GM12878 (cell line): ENCODE data around the gene TRAF2. TPM values are rescaled to one million over a fixed set of nuclear protein-coding genes. Genes with fewer than 3 reads are reported as not detected.

Experiments
- ATAC-seq: fragments of 200-7000 bp; cut with Tn5 transposase; 3 replicates; pipeline ENCODE4 v1.9.1; 2020; ENCODE audit warnings: mild to moderate bottlenecking, moderate library complexity
- BruUV-seq: library from RNA; stranded (reverse); fragments of 400-500 nt; replicated peaks from 2 replicates; lab custom pipeline; 2021; lab: Mats Ljungman, UMichigan
- CTCF ChIA-PET: fragments of 300-600 bp; sonication (Branson Sonifier 250); formaldehyde crosslinking; extraction: SDS; loops from one replicate; lab custom pipeline; 2021; ENCODE audit warnings: inconsistent platforms; lab: Yijun Ruan, JAX
- POLR2A ChIA-PET: fragments of 350-600 bp; formaldehyde crosslinking; extraction: SDS; loops from one replicate; lab custom pipeline; 2021; ENCODE audit warnings: inconsistent platforms; lab: Charles Lee
- RAD21 ChIA-PET: fragments of 300-600 bp; sonication (Branson Sonifier 250); formaldehyde crosslinking; loops from one replicate; lab custom pipeline; 2023; ENCODE audit warnings: antibody characterized with exemption; ENCODE audit not compliant: unreplicated experiment; lab: Charles Lee
- SMC1A ChIA-PET: fragments of 300-600 bp; sonication (Branson Sonifier 250); formaldehyde crosslinking; loops from one replicate; lab custom pipeline; 2023; ENCODE audit not compliant: unreplicated experiment, uncharacterized antibody; lab: Charles Lee
- DNase-seq: peaks from one replicate; pipeline ENCODE4 v3.0.0-alpha.2; 2011; ENCODE audit warnings: low read depth, low spot score
- FAIRE-seq: peaks from 3 replicates; lab custom pipeline; 2011; peaks lifted over from hg19 to GRCh38; lab: Jason Lieb, UNC
- H2AFZ ChIP-seq: 2 replicates; pipeline ENCODE4 v1.6.0; 2011; ENCODE audit warnings: low read depth, low read length, control low read depth; ENCODE audit not compliant: control insufficient read depth
- H3K27ac ChIP-seq: 2 replicates; pipeline ENCODE4 v1.5.1; 2011; ENCODE audit warnings: control low read depth; ENCODE audit not compliant: control insufficient read depth, insufficient read depth
- H3K27me3 ChIP-seq, 2 experiments: replicated peaks in 1 of 2; 2 replicates each; pipeline versions ENCODE4 v1.6.0 to v1.6.1; 2011; ENCODE audit warnings: low read length in 1 of 2; ENCODE audit not compliant: control insufficient read depth in 2 of 2, insufficient read depth in 2 of 2
- H3K36me3 ChIP-seq, 2 experiments: 2 replicates each; pipeline ENCODE4 v1.5.1; 2011; ENCODE audit warnings: low read length in 1 of 2; ENCODE audit not compliant: control insufficient read depth in 2 of 2, insufficient read depth in 2 of 2
- H3K4me1 ChIP-seq: 2 replicates; pipeline ENCODE4 v1.6.1; 2011; ENCODE audit warnings: mild to moderate bottlenecking, low read length, moderate library complexity, mixed read lengths; ENCODE audit not compliant: control insufficient read depth, insufficient read depth
- H3K4me2 ChIP-seq: 2 replicates; pipeline ENCODE4 v1.6.0; 2011; ENCODE audit warnings: control low read depth; ENCODE audit not compliant: control insufficient read depth, insufficient read depth
- H3K4me3 ChIP-seq: fragments of 200-600 bp; sonication (generic); 2 replicates; pipeline ENCODE4 v1.5.1; 2016
- H3K79me2 ChIP-seq: 2 replicates; pipeline ENCODE4 v1.6.0; 2011; ENCODE audit warnings: low read length; ENCODE audit not compliant: control insufficient read depth, insufficient read depth
- H3K9ac ChIP-seq: 2 replicates; pipeline ENCODE4 v1.8.0; 2011; ENCODE audit warnings: low read length, control low read depth, mixed read lengths; ENCODE audit not compliant: control insufficient read depth, insufficient read depth
- H3K9me3 ChIP-seq: replicated peaks from 3 replicates; pipeline ENCODE4 v1.5.1; 2011; ENCODE audit warnings: mild to moderate bottlenecking, low read length; ENCODE audit not compliant: control insufficient read depth, insufficient read depth
- H4K20me1 ChIP-seq: 2 replicates; pipeline ENCODE4 v1.6.0; 2011; ENCODE audit not compliant: control insufficient read depth, insufficient read depth
- CEBPZ ChIP-seq: fragments of 150-350 bp; IDR thresholded peaks from 2 replicates; pipeline ENCODE4 v1.6.1; 2016; ENCODE audit warnings: low read depth, low read length
- CREM ChIP-seq: IDR thresholded peaks from 2 replicates; pipeline ENCODE4 v1.6.1; 2014; ENCODE audit warnings: antibody characterized with exemption, low read depth
- ELK1 ChIP-seq: IDR thresholded peaks from 2 replicates; pipeline ENCODE4 v1.6.1; 2012; ENCODE audit warnings: low read depth, low read length, improper control_type of control experiment
- HDAC2 ChIP-seq: fragments of 200-600 bp; sonication (generic); IDR thresholded peaks from 2 replicates; pipeline ENCODE4 v1.6.1; 2017
- HSF1 ChIP-seq: fragments of 150-350 bp; IDR thresholded peaks from 2 replicates; pipeline ENCODE4 v1.6.1; 2014; ENCODE audit warnings: mild to moderate bottlenecking, low read depth, low read length
- MEF2B ChIP-seq: fragments of 450-650 bp; IDR thresholded peaks from 2 replicates; pipeline ENCODE4 v1.6.1; 2018; ENCODE audit warnings: mild to moderate bottlenecking, moderate library complexity; ENCODE audit not compliant: partially characterized antibody, poor library complexity, severe bottlenecking
- MYC ChIP-seq: IDR thresholded peaks from 2 replicates; pipeline ENCODE4 v1.6.1; 2011; ENCODE audit warnings: mild to moderate bottlenecking, low read length, moderate library complexity, inconsistent platforms; ENCODE audit not compliant: insufficient read depth, insufficient replicate concordance, insufficient read length, severe bottlenecking
- NFIC ChIP-seq: IDR thresholded peaks from 2 replicates; pipeline ENCODE4 v1.6.1; 2012; ENCODE audit warnings: low read depth, mild to moderate bottlenecking, inconsistent platforms, low read length, moderate library complexity
- SMARCA5 ChIP-seq: fragments of 450-650 bp; IDR thresholded peaks from 2 replicates; pipeline ENCODE4 v1.6.1; 2017; ENCODE audit warnings: mild to moderate bottlenecking
- ZNF217 ChIP-seq: fragments of 450-650 bp; IDR thresholded peaks from 2 replicates; pipeline ENCODE4 v1.6.1; 2017; ENCODE audit warnings: antibody characterized with exemption, mild to moderate bottlenecking
- WGBS: methylation state at CpG from one replicate; pipeline ENCODE4 v1.1.6; 2016; ENCODE audit warnings: low lambda C conversion rate; ENCODE audit not compliant: insufficient replicate concordance, insufficient coverage; ENCODE audit errors: missing lambda C conversion rate; 5-methylcytosine and 5-hydroxymethylcytosine counted together
- in situ Hi-C: fragments of 300-500 bp; cut with MboI; formaldehyde crosslinking; loops from 9 replicates; pipeline ENCODE4 v1.14.3; 2018; ENCODE audit warnings: mixed read lengths
- intact Hi-C: fragments of 100-400 bp; cut with micrococcal nuclease; formaldehyde crosslinking; loops from one replicate; pipeline ENCODE4 v1.14.2; 2022; ENCODE audit not compliant: unreplicated experiment
- polyA plus RNA-seq, 11 experiments: library from polyadenylated mRNA; depleted of rRNA in 4 of 11; unstranded in 6 of 11; stranded (reverse) in 5 of 11; fragments of >200 nt; fragmentation: Nextera tagmentation in 4 of 11; fragmentation: Illumina TruSeq in 1 of 11; extraction: Ambion mirVana in 4 of 11; extraction: Trizol in 1 of 11; gene quantifications; 1 replicate in 1 of 11; 2 replicates in 10 of 11; pipeline versions ENCODE4 v1.2.1 to v1.2.3, GENCODE V29; 2011 to 2016; ENCODE audit warnings: inconsistent platforms in 2 of 11, missing spikeins in 2 of 11, low read depth in 1 of 11
- total RNA-seq, 4 experiments: library from RNA; depleted of rRNA in 3 of 4; stranded (reverse); fragments of >200 nt in 3 of 4; fragmentation: Illumina TruSeq in 1 of 4; extraction: Trizol in 1 of 4; gene quantifications; 2 replicates each; pipeline versions ENCODE4 v1.2.1 to v1.2.3, GENCODE V29; 2013 to 2021

Gene TRAF2
- total and polyA plus RNA-seq, 10 of the 15 experiments (the other 5 are each of a cell fraction or from before 2014, with no cell fraction given), result 0.34 to 39.5 (median 18.7) TPM

GRCh38 chr9:136920069-136920468, 33.8 kb downstream of the TRAF2 start:
- DNase-seq (no peak), ATAC-seq (no peak), FAIRE-seq (no peak)
- in situ Hi-C loops, result no loop called here
- Histone ChIP-seq H4K20me1 (no peaks in the 10 kb centered on the region), H3K27ac (no peak overlapping the region), H3K9me3 (no peaks in the 10 kb centered on the region), H3K4me1 (no peaks in the 10 kb centered on the region), H3K27me3 (no peaks in the 10 kb centered on the region), H3K4me2 (no peak overlapping the region), H3K4me3 (no peak overlapping the region), H2AFZ (no peak overlapping the region), H3K9ac (no peak overlapping the region), H3K79me2 (no peaks in the 10 kb centered on the region), H3K36me3 (peaks cover 43 to 49% of the 10 kb centered on the region in 2 experiments; a peak in 3 of 4 replicates)
- no peak for TF ChIP-seq ZNF217
- no peak for TF ChIP-seq MEF2B
- TF ChIP-seq MYC, result no peak
- intact Hi-C loops, result no loop called here
- ChIA-PET RAD21 (no interaction called here), CTCF (interaction anchor here (1.0 to 1.2 kb wide), 2 partner anchors 72 to 102 kb away, joined by 3 to 5 read pairs; partner anchors contain the start of gene PAXX), POLR2A (no interaction called here), SMC1A (no interaction called here)
- no TSS peak for BruUV-seq
- WGBS, result 99% methylated on average over 15 of the region's 15 CpGs

- Histone ChIP-seq H4K20me1 (no peaks in the 10 kb centered on the region), H3K79me2 (no peaks in the 10 kb centered on the region), H3K27ac (no peak overlapping the region), H3K9me3 (no peaks in the 10 kb centered on the region), H2AFZ (no peak overlapping the region), H3K4me2 (no peak overlapping the region)
- FAIRE-seq (no peak), DNase-seq (no peak), ATAC-seq (no peak)
- BruUV-seq, result no TSS peak
- RAD21 ChIA-PET, result interaction anchor here (0.6 kb wide), 1 partner anchor 65 kb away, joined by 3 read pairs; no protein-coding TSS in a partner anchor
- in situ Hi-C loops, result no loop called here
- CTCF ChIA-PET, result no interaction called here
- SMC1A ChIA-PET, result no interaction called here
- no peak for TF ChIP-seq HDAC2
- TF ChIP-seq SMARCA5, result no peak
- TF ChIP-seq ELK1, result no peak
- TF ChIP-seq MEF2B, result no peak
- no peak for TF ChIP-seq NFIC
- no peak for TF ChIP-seq CEBPZ
- TF ChIP-seq HSF1, result no peak
- TF ChIP-seq CREM, result no peak
- TF ChIP-seq, all 136 proteins: peak for 0
- Histone ChIP-seq H3K4me3 (no peak overlapping the region), H3K27me3 (no peaks in the 10 kb centered on the region), H3K4me1 (no peaks in the 10 kb centered on the region), H3K36me3 (peaks cover 40 to 47% of the 10 kb centered on the region in 2 experiments; a peak in 3 of 4 replicates), H3K9ac (no peak overlapping the region)
- WGBS, result 97% methylated on average over 14 of the region's 14 CpGs
- POLR2A ChIA-PET, result interaction anchor here (0.6 kb wide), 1 partner anchor 230 kb away, joined by 3 read pairs; no protein-coding TSS in a partner anchor
- intact Hi-C loops, result no loop called here
Observed at GRCh38 chr9:136920734-136921231, 34.5 kb downstream of the TRAF2 start.
